Right cardiac atrium (tissue), 5 donors: ENCODE results near the gene GRPR. TPM values are rescaled to one million over a fixed set of nuclear protein-coding genes. Genes with fewer than 3 reads are reported as not detected.

Source experiments
- ATAC-seq, 2 donors: fragments of 200-7000 bp; cut with Tn5 transposase; one replicate each; pipeline versions ENCODE4 v1.8.0 to v1.9.1; 2020; ENCODE audit warnings: moderate library complexity in 2 of 2, mild to moderate bottlenecking in 1 of 2
- DNase-seq, 3 donors: peaks; one replicate each; pipeline ENCODE4 v3.0.0-alpha.2; 2020
- H3K27ac ChIP-seq: one replicate; pipeline ENCODE4 v1.5.1; 2013; ENCODE audit warnings: mild to moderate bottlenecking, low read length, control low read depth, moderate library complexity
- H3K27me3 ChIP-seq: one replicate; pipeline ENCODE4 v1.6.1; 2013; ENCODE audit not compliant: control insufficient read depth, insufficient read depth
- H3K4me1 ChIP-seq: one replicate; pipeline ENCODE4 v1.6.1; 2013; ENCODE audit warnings: low read length; ENCODE audit not compliant: control insufficient read depth, insufficient read depth
- H3K4me3 ChIP-seq: one replicate; pipeline ENCODE4 v1.5.1; 2013; ENCODE audit warnings: low read length, control low read depth
- H3K9me3 ChIP-seq: one replicate; pipeline ENCODE4 v1.6.1; 2013; ENCODE audit warnings: low read length; ENCODE audit not compliant: control insufficient read depth
- WGBS: extraction: QIAGEN DNeasy Blood & Tissue Kit; methylation state at CpG from one replicate; pipeline ENCODE4 v1.1.7; 2013; 5-methylcytosine and 5-hydroxymethylcytosine counted together
- intact Hi-C, 4 donors: fragments of 100-400 bp; cut with DNase I; formaldehyde crosslinking; loops; one replicate each; pipeline versions ENCODE4 v1.11.0 to v1.14.0; 2022 to 2023
- polyA plus RNA-seq: library from polyadenylated mRNA; stranded (reverse); fragments of 200-250 nt; gene quantifications from one replicate; pipeline ENCODE4 v1.2.3, GENCODE V29; 2013
- total RNA-seq, 4 donors: library from RNA; stranded (reverse); fragmentation: NEBNext Ultra II Directional; extraction: Animal tissue kit (Norgen Biotek cat#: 25700); gene quantifications; one replicate each; pipeline ENCODE4 v1.2.1, GENCODE V29; 2021
- donor health status: healthy with polysubstance abuse.
- donor health status: DM: no; HTN: yes; CAD: no.
- donor health status: DM: no; HTN: no; CAD: no.
- donor health status: DM: no; HTN: yes; CAD: no; lungs with severe emphysema.
- donor health status: DM: yes; HTN: yes; CAD: no.

GRPR gene
- total and polyA plus RNA-seq, 5 donors: 0.12 to 0.68 (median 0.41) TPM; not detected in 1

GRCh38 chrX:16103625-16104024 lies 19.7 kb upstream of the GRPR start:
- WGBS: 95% methylated on average over 4 of the region's 4 CpGs
- H3K4me3 ChIP-seq: no peak overlapping the region
- no peaks in the 10 kb centered on the region for H3K4me1 ChIP-seq
- no peak overlapping the region for H3K27ac ChIP-seq
- H3K9me3 ChIP-seq: no peaks in the 10 kb centered on the region
- no peaks in the 10 kb centered on the region for H3K27me3 ChIP-seq
- ATAC-seq (no peak), DNase-seq (no peak)
- intact Hi-C loops: no loop called here

- WGBS: 72% methylated on average over 2 of the region's 2 CpGs
- Histone ChIP-seq H3K27ac (no peak overlapping the region), H3K27me3 (no peaks in the 10 kb centered on the region), H3K4me1 (no peaks in the 10 kb centered on the region), H3K4me3 (no peak overlapping the region), H3K9me3 (no peaks in the 10 kb centered on the region)
- DNase-seq (no peak), ATAC-seq (no peak)
- intact Hi-C loops: no loop called here
Observed at GRCh38 chrX:16112428-16112827, 10.9 kb upstream of the GRPR start.

- intact Hi-C loops: no loop called here
- no peak overlapping the region for H3K4me3 ChIP-seq
- 65% methylated on average over 1 of the region's 1 CpG for WGBS
- H3K4me1 ChIP-seq: no peaks in the 10 kb centered on the region
- DNase-seq (no peak), ATAC-seq (no peak)
- H3K9me3 ChIP-seq: no peaks in the 10 kb centered on the region
- H3K27me3 ChIP-seq: no peaks in the 10 kb centered on the region
- H3K27ac ChIP-seq: no peak overlapping the region
Observed at GRCh38 chrX:16113978-16114565, 9.3 kb upstream of the GRPR start.

DNA sequence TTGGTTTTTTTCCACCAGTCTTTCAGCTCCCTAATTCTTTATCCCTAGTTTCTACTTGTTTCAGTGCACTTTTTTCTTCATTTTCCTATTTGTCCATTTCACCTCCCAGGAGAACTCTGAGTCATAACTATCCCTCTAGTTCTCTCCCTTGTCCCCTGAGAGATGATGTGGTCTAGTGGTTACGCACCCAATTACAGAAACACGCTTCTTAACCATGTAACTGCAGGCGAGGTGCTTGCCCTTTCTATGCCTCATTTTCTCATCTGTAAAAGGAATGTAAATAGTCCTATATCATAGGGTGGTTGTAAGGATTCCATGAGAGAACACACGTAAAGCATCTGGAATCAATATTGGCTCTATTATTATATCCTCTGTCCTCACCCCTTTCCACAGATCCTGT lies 8.8 kb upstream of the GRPR start:
- Histone ChIP-seq H3K27ac (no peak overlapping the region), H3K4me3 (no peak overlapping the region), H3K4me1 (no peaks in the 10 kb centered on the region), H3K9me3 (no peaks in the 10 kb centered on the region), H3K27me3 (no peaks in the 10 kb centered on the region)
- intact Hi-C loops: no loop called here
- DNase-seq (no peak), ATAC-seq (no peak)
- 61% methylated on average over 4 of the region's 4 CpGs for WGBS

- no peak for DNase-seq
- no peaks in the 10 kb centered on the region for H3K27me3 ChIP-seq
- H3K9me3 ChIP-seq: no peaks in the 10 kb centered on the region
- intact Hi-C loops: no loop called here
- no peak overlapping the region for H3K4me3 ChIP-seq
- no peaks in the 10 kb centered on the region for H3K4me1 ChIP-seq
- 79% methylated on average over 5 of the region's 5 CpGs for WGBS
- no peak for ATAC-seq
- H3K27ac ChIP-seq: no peak overlapping the region
Observed at GRCh38 chrX:16119353-16120220, 3.8 kb upstream of the GRPR start.

- Histone ChIP-seq H3K27ac (no peak overlapping the region), H3K9me3 (no peaks in the 10 kb centered on the region), H3K4me3 (no peak overlapping the region), H3K4me1 (no peaks in the 10 kb centered on the region), H3K27me3 (no peaks in the 10 kb centered on the region)
- ATAC-seq (no peak), DNase-seq (no peak)
- intact Hi-C loops: no loop called here
- 93% methylated on average over 3 of the region's 3 CpGs for WGBS
Observed at GRCh38 chrX:16120431-16120830, 2.9 kb upstream of the GRPR start.

DNA sequence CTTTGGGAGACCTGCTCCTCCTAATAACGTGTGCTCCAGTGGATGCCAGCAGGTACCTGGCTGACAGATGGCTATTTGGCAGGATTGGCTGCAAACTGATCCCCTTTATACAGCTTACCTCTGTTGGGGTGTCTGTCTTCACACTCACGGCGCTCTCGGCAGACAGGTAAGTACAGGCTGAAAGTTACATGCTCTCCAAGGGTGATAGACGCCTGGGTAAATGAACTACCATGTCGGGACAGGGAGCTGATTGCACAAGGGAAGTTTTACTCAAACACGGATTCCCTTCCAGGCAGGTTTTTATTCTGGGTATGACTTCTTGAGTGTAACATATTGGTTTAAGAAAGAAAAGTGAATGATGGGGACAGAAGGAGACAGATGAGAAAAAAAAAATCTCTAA lies 836 bp downstream of the GRPR start:
- no peaks in the 10 kb centered on the region for H3K4me1 ChIP-seq
- ATAC-seq (no peak), DNase-seq (no peak)
- no peak overlapping the region for H3K27ac ChIP-seq
- H3K9me3 ChIP-seq: no peaks in the 10 kb centered on the region
- intact Hi-C loops: no loop called here
- no peaks in the 10 kb centered on the region for H3K27me3 ChIP-seq
- WGBS: 83% methylated on average over 7 of the region's 7 CpGs
- H3K4me3 ChIP-seq: no peak overlapping the region

- no peak overlapping the region for H3K27ac ChIP-seq
- H3K4me1 ChIP-seq: no peaks in the 10 kb centered on the region
- H3K4me3 ChIP-seq: no peak overlapping the region
- DNase-seq (no peak), ATAC-seq (no peak)
- intact Hi-C loops: no loop called here
- no peaks in the 10 kb centered on the region for H3K9me3 ChIP-seq
- WGBS: 67% methylated on average over 5 of the region's 5 CpGs
- no peaks in the 10 kb centered on the region for H3K27me3 ChIP-seq
Observed at GRCh38 chrX:16125520-16126149, 2.3 kb downstream of the GRPR start.

- ATAC-seq: no peak
- no peak for DNase-seq
- Histone ChIP-seq H3K4me3 (no peak overlapping the region), H3K4me1 (no peaks in the 10 kb centered on the region), H3K27me3 (no peaks in the 10 kb centered on the region), H3K27ac (no peak overlapping the region), H3K9me3 (no peaks in the 10 kb centered on the region)
- intact Hi-C loops: no loop called here
- WGBS: 26% methylated on average over 2 of the region's 2 CpGs
Observed at GRCh38 chrX:16130707-16131106, 7.3 kb downstream of the GRPR start.

DNA sequence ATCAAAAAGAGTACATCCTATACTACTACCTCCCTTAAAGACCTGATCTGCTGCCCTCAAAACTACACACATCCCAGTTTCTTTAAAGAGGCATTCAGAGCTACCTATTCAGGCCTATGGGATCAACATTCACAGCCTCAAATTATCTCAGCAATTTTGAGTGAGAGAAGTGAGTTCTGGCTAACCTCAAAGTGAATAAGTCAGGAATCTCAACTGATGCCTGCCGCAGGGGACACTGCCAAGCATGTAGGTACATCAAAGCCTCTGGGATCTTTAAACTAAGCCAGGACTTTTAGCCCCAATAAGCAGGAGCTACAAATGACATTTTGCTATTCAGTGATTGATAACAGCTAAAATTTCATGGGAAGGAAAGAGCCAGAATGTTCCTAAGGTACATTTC lies 11.6 kb downstream of the GRPR start:
- 66% methylated on average over 1 of the region's 1 CpG for WGBS
- no peak overlapping the region for H3K27ac ChIP-seq
- H3K4me3 ChIP-seq: no peak overlapping the region
- no peaks in the 10 kb centered on the region for H3K4me1 ChIP-seq
- intact Hi-C loops: no loop called here
- H3K9me3 ChIP-seq: no peaks in the 10 kb centered on the region
- no peaks in the 10 kb centered on the region for H3K27me3 ChIP-seq
- no peak for ATAC-seq
- no peak for DNase-seq

DNA sequence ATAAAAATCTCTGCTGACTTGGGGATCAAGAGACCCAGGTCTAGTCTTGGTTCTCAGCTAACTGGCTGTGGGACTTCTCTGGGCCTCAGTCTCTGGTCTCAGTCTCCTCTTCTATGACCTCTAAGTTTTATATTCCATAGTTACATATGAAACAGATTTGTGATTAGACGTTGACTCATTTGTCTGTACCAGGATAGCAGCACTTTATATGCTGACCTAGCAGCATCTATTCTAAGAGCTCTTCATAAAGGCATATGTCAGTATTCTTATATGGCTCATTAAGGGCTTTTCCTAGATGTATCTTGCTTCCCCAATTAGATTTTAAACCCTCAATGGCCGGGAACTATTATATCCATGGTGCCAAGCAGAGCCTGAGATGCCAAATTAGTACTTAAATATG lies 12.7 kb downstream of the GRPR start:
- intact Hi-C loops: no loop called here
- Histone ChIP-seq H3K4me1 (no peaks in the 10 kb centered on the region), H3K27me3 (no peaks in the 10 kb centered on the region), H3K9me3 (no peaks in the 10 kb centered on the region), H3K4me3 (no peak overlapping the region), H3K27ac (no peak overlapping the region)
- WGBS: 72% methylated on average over 2 of the region's 2 CpGs
- ATAC-seq (no peak), DNase-seq (no peak)
